Pancreas (tissue), 10 donors: ENCODE data around the gene FBXO40. TPM values are rescaled to one million over a fixed set of nuclear protein-coding genes. Genes with fewer than 3 reads are reported as not detected.

ENCODE experiments used
- ATAC-seq, 4 donors: fragments of 200-7000 bp; cut with Tn5 transposase; one replicate each; pipeline versions ENCODE4 v1.8.0 to v1.9.1; 2020; ENCODE audit warnings: mild to moderate bottlenecking in 4 of 4, moderate library complexity in 4 of 4
- DNase-seq, 6 donors: peaks; one replicate each; pipeline ENCODE4 v3.0.0-alpha.2; 2020
- FAIRE-seq: peaks from 2 replicates; lab custom pipeline; 2012; peaks lifted over from hg19 to GRCh38; lab: Jason Lieb, UNC
- H3K27ac ChIP-seq, 4 donors: fragments of 200-600 bp; sonication (generic); 1 replicate in 3 of 4; 2 replicates in 1 of 4; pipeline versions ENCODE4 v1.5.0 to v1.8.0; 2020
- H3K27me3 ChIP-seq, 4 donors: fragments of 200-600 bp; one replicate each; pipeline ENCODE4 v1.8.0; 2021
- H3K36me3 ChIP-seq, 3 donors: fragments of 200-600 bp; sonication (generic) in 1 of 3; one replicate each; pipeline versions ENCODE4 v1.5.0 to v1.8.0; 2020 to 2021
- H3K4me1 ChIP-seq, 3 donors: fragments of 200-600 bp; one replicate each; pipeline ENCODE4 v1.8.0; 2021
- H3K4me3 ChIP-seq, 4 donors: fragments of 200-600 bp; sonication (generic) in 2 of 4; one replicate each; pipeline versions ENCODE4 v1.5.0 to v1.8.0; 2020 to 2021
- H3K9me3 ChIP-seq, 4 donors: fragments of 200-600 bp; one replicate each; pipeline ENCODE4 v1.8.0; 2021
- WGBS, 2 donors: extraction: QIAGEN DNeasy Blood & Tissue Kit; methylation state at CpG; one replicate each; pipeline ENCODE4 v1.1.7; 2013; 5-methylcytosine and 5-hydroxymethylcytosine counted together
- intact Hi-C, 3 donors: fragments of 100-400 bp; cut with DNase I; formaldehyde crosslinking; loops; one replicate each; pipeline versions ENCODE4 v1.11.1 to v1.14.2; 2022
- polyA plus RNA-seq, 2 donors: library from polyadenylated mRNA; stranded (reverse); fragments of 200-250 nt; gene quantifications; one replicate each; pipeline ENCODE4 v1.2.3, GENCODE V29; 2013
- total RNA-seq, 6 donors: library from RNA; stranded (reverse); fragmentation: NEBNext Ultra II Directional in 4 of 6; extraction: Animal tissue kit (Norgen Biotek cat#: 25700) in 4 of 6; gene quantifications; one replicate each; pipeline versions ENCODE4 v1.2.1 to v1.2.4, GENCODE V29; 2021 to 2023
- TF ChIP-seq, protein P1 (sequence below), 4 donors: fragments of 200-600 bp; sonication (generic) in 3 of 4; IDR thresholded peaks; one replicate each; pipeline versions ENCODE4 v1.5.0 to v1.8.0; 2021; ENCODE audit warnings: antibody characterized with exemption in 4 of 4
- donor health status: healthy with polysubstance abuse.
- donor health status: DM: no; HTN: no; CAD: no; lungs with moderate emphysema.
- donor health status: DM: no; HTN: no; CAD: no.
- donor health status: control.
- donor health status: control.
- donor health status: Bipolar disorder and iron deficiency.
- donor health status: DM: yes; HTN: yes; CAD: no.
- donor health status: DM: no; HTN: no; CAD: no.
- donor health status: DM: no; HTN: no; CAD: no.
- donor health status: DM: yes; HTN: yes; CAD: no.

FBXO40 gene
- under 1 TPM in 1 of 6 donors, not detected in 5; 0.12 TPM for total RNA-seq
- not detected for polyA plus RNA-seq

- no peaks in the 10 kb centered on the region for H3K36me3 ChIP-seq
- WGBS, 2 donors = 42 to 55% methylated on average over 11 of the region's 11 CpGs
- no peaks in the 10 kb centered on the region for H3K9me3 ChIP-seq
- DNase-seq (peak in 4 of 6 donors; percentile 3 to 40 (median 23)), FAIRE-seq (no peak), ATAC-seq (peak; percentile 67 to 86 (median 78))
- intact Hi-C loops = no loop called here
- H3K4me3 ChIP-seq = no peak within 1 kb of the TSS
- H3K27ac ChIP-seq = no peak within 1 kb of the TSS
- H3K27me3 ChIP-seq = no peaks in the 10 kb centered on the region
- TF ChIP-seq, protein P1, sequence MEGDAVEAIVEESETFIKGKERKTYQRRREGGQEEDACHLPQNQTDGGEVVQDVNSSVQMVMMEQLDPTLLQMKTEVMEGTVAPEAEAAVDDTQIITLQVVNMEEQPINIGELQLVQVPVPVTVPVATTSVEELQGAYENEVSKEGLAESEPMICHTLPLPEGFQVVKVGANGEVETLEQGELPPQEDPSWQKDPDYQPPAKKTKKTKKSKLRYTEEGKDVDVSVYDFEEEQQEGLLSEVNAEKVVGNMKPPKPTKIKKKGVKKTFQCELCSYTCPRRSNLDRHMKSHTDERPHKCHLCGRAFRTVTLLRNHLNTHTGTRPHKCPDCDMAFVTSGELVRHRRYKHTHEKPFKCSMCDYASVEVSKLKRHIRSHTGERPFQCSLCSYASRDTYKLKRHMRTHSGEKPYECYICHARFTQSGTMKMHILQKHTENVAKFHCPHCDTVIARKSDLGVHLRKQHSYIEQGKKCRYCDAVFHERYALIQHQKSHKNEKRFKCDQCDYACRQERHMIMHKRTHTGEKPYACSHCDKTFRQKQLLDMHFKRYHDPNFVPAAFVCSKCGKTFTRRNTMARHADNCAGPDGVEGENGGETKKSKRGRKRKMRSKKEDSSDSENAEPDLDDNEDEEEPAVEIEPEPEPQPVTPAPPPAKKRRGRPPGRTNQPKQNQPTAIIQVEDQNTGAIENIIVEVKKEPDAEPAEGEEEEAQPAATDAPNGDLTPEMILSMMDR (IDR thresholded peaks at IDR 0.05) = no peak
- H3K4me1 ChIP-seq = no peaks in the 10 kb centered on the region
These were observed at the start of gene FBXO40 for GRCh38 chr3:121592856-121593702. FBXO40 (plus strand) TSS chr3:121593379; CDS start chr3:121620576, 27,197 bp downstream.

DNA sequence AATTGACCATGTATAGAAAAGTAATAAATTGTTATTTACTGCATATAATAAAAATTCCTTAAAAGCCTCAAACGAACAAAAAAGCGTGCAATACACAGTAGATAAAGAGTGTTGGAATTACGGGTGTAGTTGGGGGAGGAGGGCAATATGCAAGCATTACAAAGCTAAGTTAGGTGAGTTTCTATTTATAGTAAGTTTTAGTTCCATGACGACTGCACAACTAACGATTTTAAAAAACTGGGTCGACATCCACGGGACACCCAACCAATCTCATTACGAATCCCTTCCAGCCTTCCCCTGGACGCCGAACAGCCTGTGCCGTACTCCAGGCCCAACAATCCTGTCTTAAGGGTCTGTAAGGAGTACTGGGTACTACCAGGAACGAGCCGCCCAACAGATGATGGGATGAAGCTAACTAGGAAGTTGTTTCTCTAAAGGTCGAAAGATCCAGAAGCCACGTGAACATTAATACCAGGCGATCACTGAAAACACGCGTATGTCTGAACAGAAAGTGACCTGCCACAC, 48.1 kb upstream of the FBXO40 start:
- peaks cover 0 to 5% (median 0%) of the 10 kb centered on the region in 3 donors for H3K4me1 ChIP-seq
- WGBS, 2 donors = 3% methylated on average over 18 of the region's 18 CpGs
- H3K27me3 ChIP-seq = no peaks in the 10 kb centered on the region
- no peaks in the 10 kb centered on the region for H3K36me3 ChIP-seq
- FAIRE-seq = no peak
- H3K27ac ChIP-seq = no peak overlapping the region
- TF ChIP-seq, protein P1 (IDR thresholded peaks at IDR 0.05) = no peak
- intact Hi-C loops = no loop called here
- DNase-seq = no peak
- peak overlapping the region; percentile 33 to 65 (median 50) for H3K4me3 ChIP-seq
- ATAC-seq = no peak
- no peaks in the 10 kb centered on the region for H3K9me3 ChIP-seq

DNA sequence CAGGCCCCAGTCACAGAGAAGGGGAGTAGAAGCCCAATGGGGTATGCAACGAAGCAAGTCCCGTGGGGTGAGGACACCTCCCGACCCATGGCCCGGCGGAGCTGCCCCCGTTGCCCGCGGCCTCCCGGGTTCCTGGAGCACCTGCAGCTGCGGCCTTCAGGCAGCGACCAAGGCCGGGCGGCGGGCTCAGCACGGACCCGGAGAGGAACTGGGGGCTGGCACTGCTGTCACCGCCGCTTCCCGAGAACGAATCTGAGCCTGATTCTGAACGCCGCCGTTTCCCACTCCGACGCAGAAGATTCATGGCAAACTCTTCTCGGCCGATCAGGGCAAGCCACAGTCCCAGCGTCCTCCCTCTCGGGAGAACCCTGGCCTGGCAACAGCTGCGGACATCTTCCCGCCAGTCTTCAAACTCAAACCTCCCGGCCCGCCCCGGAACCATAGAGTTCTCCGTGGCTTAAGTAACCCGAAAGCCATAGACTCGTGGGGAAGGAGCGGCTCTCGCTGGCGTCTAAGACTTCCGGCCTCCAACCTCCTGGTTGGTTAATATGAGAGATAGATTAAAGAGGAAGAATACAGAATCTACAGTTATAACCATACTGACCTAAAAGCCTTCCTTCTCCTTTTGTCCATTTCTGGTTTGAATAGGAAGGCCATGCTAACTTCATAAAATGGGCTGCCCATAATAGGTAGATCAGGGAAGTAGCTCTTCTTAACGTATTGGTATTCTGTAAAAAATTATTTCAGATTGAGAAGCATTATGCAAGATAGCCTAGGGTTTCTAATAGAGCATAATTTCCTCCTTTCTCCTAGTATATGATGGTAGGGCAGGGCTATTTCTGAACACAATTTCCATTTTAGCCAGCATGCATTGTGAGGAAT, 47.4 kb upstream of the FBXO40 start, which contains the start of gene POLQ:
Gene POLQ (minus strand): TSS at position 415 of the 882 bp plus-strand sequence. CDS start 111 bp downstream, at position 304.
- peak within 1 kb of the TSS; percentile 33 to 65 (median 50) for H3K4me3 ChIP-seq
- H3K27me3 ChIP-seq = no peaks in the 10 kb centered on the region
- WGBS, 2 donors = 0% methylated on average over 42 of the region's 42 CpGs
- TF ChIP-seq, protein P1 (IDR thresholded peaks at IDR 0.05) = no peak
- H3K9me3 ChIP-seq = no peaks in the 10 kb centered on the region
- peaks cover 0 to 5% (median 0%) of the 10 kb centered on the region in 3 donors for H3K4me1 ChIP-seq
- intact Hi-C loops = no loop called here
- ATAC-seq (peak; percentile 99 to 100 (median 99)), DNase-seq (peak; percentile 84 to 94 (median 88)), FAIRE-seq (peak; percentile 34)
- H3K36me3 ChIP-seq = no peaks in the 10 kb centered on the region
- peak within 1 kb of the TSS in 3 of 4 donors; percentile 33 to 79 (median 64) for H3K27ac ChIP-seq

DNA sequence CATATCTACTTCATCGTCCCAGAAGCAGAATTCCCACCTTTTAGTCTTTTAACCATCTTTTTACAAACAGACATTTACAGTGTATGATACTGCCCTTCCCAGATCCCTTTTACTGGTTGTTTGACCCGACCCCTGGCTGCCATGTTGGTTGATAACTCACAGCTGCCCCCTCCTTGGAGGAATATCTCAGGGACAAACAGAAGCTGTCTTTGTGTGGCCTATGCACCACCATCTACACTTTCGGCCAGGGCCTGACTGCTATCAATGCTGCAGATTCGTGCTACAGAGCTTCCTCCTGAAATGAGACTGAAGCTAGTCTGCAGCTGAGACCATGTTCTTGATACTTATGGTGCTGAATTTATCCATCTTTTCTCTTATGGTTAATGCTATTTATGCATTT, 40.8 kb upstream of the FBXO40 start:
- Histone ChIP-seq H3K27ac (no peak overlapping the region), H3K4me3 (no peak overlapping the region), H3K36me3 (no peaks in the 10 kb centered on the region), H3K4me1 (no peaks in the 10 kb centered on the region), H3K27me3 (no peaks in the 10 kb centered on the region), H3K9me3 (no peaks in the 10 kb centered on the region)
- no peak for FAIRE-seq
- intact Hi-C loops = no loop called here
- TF ChIP-seq, protein P1 (IDR thresholded peaks at IDR 0.05) = no peak
- no peak for ATAC-seq
- no peak for DNase-seq
- 39 to 41% methylated on average over 4 of the region's 4 CpGs for WGBS, 2 donors
